Measurements from ENCODE around the gene PTPN5.

Gene PTPN5

GRCh38 chr11:18736590-18737148 lies 54.9 kb downstream of the PTPN5 start:
- DNase-seq, result no peak

DNA sequence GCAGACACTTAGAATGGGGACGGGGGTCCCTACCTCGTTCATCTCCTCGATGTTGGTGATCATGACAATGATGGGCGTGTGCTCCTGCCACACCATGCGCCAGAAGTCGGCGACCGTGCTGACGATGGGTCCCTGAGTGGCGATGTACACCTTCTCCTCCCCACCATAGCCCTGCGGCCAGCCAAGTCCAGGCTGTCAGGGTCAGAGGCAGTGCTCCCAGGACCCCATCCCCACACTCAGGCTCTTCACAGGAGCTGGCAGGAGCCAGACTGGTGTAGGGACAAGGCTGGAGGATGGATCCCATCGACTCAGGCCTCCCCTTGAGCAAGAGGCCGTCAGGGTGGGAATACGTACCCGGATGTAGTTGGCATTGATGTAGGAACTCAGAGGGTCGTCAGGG lies 58.4 kb downstream of the PTPN5 start:
- DNase-seq, result no peak

DNA sequence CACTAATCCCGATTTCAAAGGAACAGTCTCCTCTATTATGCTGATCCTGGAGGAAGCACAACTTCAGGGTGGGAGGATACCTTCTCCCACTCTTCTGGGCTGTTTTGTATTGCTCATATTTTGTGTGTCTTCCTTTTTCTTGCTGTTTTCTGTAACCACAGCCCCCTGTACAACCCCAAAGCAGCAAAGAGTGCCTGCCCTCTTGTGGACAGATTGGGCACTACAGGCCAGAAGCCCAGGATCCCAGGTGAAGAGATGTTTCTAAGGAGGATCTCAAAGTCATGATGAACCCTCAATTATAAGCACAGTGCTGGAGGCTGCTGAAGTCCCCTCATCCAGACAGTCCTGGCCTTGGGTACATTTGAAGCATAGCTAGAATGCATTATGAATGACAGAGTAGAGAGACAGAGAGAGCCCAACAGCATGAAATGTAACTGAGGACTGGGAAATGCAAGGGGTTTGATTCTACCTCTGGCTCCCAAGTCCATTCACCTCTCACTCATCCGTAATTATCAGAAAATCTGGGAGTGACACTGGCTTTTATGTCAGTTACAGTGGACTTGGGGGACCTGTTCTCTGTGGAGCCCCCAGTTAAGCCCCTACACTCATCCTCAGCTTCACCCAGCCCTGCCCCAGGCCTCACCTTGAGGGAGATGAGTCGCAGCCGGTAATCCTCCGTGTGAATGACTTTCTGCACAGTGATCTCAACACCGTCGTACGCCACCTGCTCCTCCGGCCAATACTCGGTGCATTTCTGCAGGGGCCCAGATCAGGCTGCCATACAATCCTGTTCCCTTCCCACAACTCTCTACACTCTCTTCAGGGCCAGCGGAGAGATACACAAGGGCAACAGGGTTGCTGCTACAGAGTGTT lies 59.4 kb downstream of the PTPN5 start:
- peak; percentile 85 for DNase-seq

- DNase-seq, result no peak
Measured at GRCh38 chr11:18731441-18731840, 60.2 kb downstream of the PTPN5 start.

GRCh38 chr11:18730020-18730419 lies 61.6 kb downstream of the PTPN5 start:
- DNase-seq, result no peak

GRCh38 chr11:18729426-18729825 lies 62.2 kb downstream of the PTPN5 start:
- DNase-seq, result no peak

DNA sequence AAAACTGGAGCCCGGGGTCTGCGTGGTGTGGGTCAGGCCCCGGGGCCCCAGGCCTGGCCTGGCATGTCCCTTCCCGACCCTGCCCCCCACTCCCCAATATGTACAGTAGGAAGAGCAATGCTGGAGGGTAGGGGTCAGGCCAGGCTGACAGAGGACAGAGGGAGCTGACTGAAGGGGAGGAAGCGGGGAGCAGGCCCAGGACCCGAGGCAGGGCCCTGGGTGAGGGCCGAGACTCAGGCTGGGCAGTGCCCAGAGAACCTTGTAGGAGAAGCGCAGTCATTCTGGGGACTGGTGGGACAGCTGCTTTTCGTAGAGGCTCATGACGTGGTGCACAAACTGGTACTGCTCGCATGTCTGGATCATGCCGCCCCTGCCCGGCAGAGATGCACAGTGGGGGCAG lies 62.9 kb downstream of the PTPN5 start:
- DNase-seq, result no peak

DNA sequence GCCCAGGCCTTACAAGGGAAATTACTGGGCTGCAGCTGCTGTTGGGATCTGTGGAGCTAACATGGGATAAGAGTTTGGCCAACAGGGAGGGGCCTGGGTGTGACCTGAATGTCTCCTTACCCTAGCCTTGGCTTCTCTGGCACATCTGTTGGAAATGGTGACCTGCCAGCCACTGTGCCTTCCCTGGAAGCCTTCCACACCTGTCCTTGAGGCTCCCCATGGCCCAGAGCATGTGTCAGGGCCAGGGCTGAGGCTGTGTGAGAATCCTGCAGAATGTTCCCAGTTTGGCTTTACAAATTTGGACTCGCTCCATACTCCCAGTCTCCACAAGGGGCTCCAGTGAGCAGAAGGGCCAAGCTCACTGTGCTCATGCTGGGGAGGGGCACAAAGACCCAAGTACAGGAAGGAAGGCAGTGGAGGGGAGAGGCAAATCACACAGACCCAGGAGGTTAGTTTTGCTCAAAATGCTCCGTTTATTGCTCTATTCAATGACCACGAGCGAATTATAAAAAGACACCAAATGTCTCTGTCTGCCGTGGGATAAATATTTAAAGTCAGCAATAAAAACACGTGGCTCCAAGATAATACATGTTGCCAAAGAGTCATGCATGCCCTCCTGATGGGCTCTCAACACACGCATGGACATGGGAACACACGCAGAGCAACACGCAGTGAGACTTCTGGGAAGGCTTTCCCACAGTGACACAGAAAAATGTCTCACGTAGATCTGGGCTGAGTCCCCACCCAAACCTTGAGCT lies 63.9 kb downstream of the PTPN5 start:
- DNase-seq, result peak; percentile 70

- DNase-seq, result no peak
Measured at GRCh38 chr11:18726040-18726439, 65.6 kb downstream of the PTPN5 start, which contains the start of gene IGSF22. TSS of gene IGSF22 (minus strand) at chr11:18726188. CDS start at chr11:18724236, 1,952 bp downstream.

DNA sequence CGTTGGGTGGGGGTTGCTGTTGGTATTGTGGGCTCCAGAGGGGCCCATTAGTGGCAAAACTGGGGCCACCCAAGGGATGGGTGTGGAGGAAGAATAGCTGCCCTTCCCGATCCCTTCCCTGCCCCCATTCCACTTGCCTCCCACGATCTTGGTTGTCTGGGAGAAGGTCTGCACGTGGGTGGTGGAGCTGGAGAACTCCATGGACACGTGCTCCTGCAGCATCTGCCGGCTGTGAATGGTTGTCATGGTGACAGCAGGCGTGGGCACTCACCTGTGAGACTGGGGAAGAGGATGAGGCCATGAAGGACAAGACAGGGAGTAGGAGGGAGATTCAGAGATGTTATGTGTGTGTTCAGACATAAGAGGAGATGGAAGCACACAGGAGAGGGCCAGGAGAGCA lies 67.6 kb downstream of the PTPN5 start:
- DNase-seq, result no peak

GRCh38 chr11:18722293-18722637 lies 69.3 kb downstream of the PTPN5 start:
- DNase-seq, result no peak

GRCh38 chr11:18721561-18722292 lies 69.9 kb downstream of the PTPN5 start:
- peak; percentile 74 for DNase-seq

GRCh38 chr11:18720808-18721560 lies 70.6 kb downstream of the PTPN5 start:
- peak; percentile 90 for DNase-seq

GRCh38 chr11:18720091-18720807 lies 71.3 kb downstream of the PTPN5 start:
- DNase-seq, result no peak

GRCh38 chr11:18715476-18715875 lies 76.1 kb downstream of the PTPN5 start:
- DNase-seq, result no peak

DNA sequence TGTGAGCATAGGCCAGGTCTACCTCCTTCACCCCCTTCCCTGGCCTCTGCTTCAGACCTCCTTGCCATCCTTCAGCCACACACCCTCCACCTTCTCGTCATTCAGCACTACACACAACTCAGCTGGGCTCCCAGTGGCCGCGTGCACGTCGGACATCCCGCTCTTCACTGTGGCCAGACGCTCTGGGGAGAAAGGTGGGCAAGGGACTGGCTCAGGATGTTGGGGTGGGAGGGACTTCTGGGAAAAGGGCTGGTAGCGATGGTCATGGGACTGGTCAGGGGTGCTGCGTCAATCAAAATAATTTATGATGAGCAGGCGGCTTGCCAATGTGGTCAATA lies 77.2 kb downstream of the PTPN5 start:
- DNase-seq, result no peak

- no peak for DNase-seq
Measured at GRCh38 chr11:18713646-18714442, 77.8 kb downstream of the PTPN5 start.

DNA sequence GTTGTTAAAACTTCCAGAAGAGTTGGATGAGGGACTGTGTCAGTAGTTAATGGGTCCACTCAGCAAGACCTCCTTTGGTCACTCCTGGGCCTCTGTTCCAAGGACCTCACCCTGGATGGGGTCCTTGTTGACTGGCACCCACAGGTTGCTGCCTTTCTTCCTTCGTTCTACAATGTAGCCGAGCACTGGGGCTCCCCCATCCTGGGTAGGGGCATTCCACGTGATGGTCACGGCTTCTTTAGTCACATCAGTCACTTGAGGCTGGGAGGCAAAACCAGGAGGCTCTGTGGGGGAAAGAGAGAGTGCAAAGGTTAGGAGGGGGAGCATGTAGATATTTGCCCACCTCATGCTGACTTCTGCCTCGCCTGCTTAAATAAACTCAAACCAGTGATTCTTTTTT lies 81.1 kb downstream of the PTPN5 start:
- DNase-seq, result no peak

DNA sequence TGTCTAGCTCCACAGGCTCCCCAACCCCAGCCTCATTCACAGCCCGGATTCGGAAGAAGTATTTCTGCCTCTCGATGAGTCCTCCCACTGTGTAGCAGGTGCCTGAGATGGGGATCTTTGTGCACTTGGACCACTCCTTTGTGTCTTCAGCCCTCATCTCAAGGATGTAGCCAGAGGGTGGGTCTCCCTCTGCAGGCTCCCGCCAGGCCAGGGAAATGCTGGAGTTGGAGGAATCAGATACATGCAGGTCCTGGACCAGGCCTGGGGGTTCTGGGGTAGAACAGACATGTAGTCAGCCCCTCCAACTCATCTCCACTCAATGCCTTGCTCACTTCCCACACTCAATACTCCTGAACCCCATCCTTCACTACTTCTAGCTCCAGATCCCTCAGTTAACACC lies 82.2 kb downstream of the PTPN5 start:
- DNase-seq, result no peak

DNA sequence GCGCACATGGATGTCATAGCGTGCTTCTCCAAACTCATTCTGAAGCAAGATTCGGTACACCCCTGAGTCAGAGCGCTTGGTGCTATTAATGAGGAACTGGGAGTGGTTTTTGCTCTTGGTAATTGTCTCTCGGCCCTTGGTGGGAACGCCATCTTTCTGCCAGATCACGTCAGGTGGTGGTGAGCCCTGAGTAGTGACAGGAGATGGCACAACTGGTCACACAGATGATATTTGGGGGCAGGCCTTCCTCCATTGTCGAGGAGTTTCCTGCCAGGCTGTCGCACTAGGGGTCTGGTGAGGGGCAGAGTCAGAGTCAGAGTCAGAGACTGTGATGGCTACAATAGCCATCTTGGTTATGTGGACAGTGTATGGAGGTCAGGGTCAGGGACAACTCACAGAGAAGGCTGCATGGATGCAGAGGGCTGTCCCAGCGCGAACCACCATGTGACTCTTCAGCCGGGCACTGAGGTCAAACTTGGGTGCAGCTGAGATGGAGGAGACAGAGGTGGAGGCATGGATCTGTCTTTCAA lies 83.7 kb downstream of the PTPN5 start:
- DNase-seq, result no peak

Data from stimulated activated CD8-positive, alpha-beta memory T cell treated with anti-CD3 and anti-CD28 coated beads, Interleukin-4, amount 100 ng/mL, for 48 hours (primary cell).